ENCODE measurements around the gene IFI35. TPM values are rescaled to one million over a fixed set of nuclear protein-coding genes. Genes with fewer than 3 reads are reported as not detected.

Gene IFI35
- total and polyA plus RNA-seq, 2 of the 8 experiments (the other 6 are each of a cell fraction or from before 2014, with no cell fraction given): 2.5 to 4.7 TPM

GRCh38 chr17:42980274-42980765 lies 26.3 kb upstream of the IFI35 start, which contains the start of gene RUNDC1:
RUNDC1 (plus strand) TSS chr17:42980565; CDS start chr17:42980577, 12 bp downstream.
- Histone ChIP-seq H3K4me2 (ENCODE audit: insufficient read depth in 1 of 2, low read depth in 2 of 2, low read length in 2 of 2) (peak within 1 kb of the TSS; percentile 93 to 96), H3K27me3 (replicated peaks in 1 of 4; ENCODE audit: control insufficient read depth in 3 of 4, extremely low read depth in 1 of 4, insufficient read depth in 3 of 4, low read length in 3 of 4) (no peaks in the 10 kb centered on the region), H2AK5ac (ENCODE audit: low read depth, low read length) (0 out of 2 replicates have a peak within 1 kb of the TSS, but pooled peaks have one; percentile 24), H2BK15ac (ENCODE audit: low read length) (peak within 1 kb of the TSS; percentile 48; the same call in 1 of the 2 replicates), H4K5ac (ENCODE audit: insufficient read length, low read depth, low read length) (peak within 1 kb of the TSS; percentile 41), H4K20me1 (replicated peaks in 1 of 2; ENCODE audit: control insufficient read depth in 1 of 2, insufficient read depth in 2 of 2, low read length in 2 of 2) (peaks cover 0 to 3% of the 10 kb centered on the region in 2 experiments), H2AFZ (ENCODE audit: low read length) (peak within 1 kb of the TSS; percentile 61), H4K8ac (ENCODE audit: extremely low read depth, insufficient read depth, low read length) (peak within 1 kb of the TSS; percentile 64; the same call in 1 of the 2 replicates), H3K9ac (replicated peaks in 1 of 4; ENCODE audit: extremely low read depth in 1 of 4, low read depth in 3 of 4, low read length in 3 of 4) (peak within 1 kb of the TSS; percentile 74 to 85 (median 78)), H4K91ac (replicated peaks; ENCODE audit: insufficient read length, low read length) (peak within 1 kb of the TSS; percentile 22), H3K79me2 (ENCODE audit: control insufficient read depth in 1 of 2, insufficient read depth in 2 of 2, low read length in 2 of 2) (peaks cover 0 to 17% of the 10 kb centered on the region in 2 experiments; a peak in 3 of 4 replicates), H3K23ac (ENCODE audit: insufficient read length) (no peak within 1 kb of the TSS), H3K4me1 (replicated peaks in 1 of 4; ENCODE audit: control insufficient read depth in 3 of 4, insufficient read depth in 4 of 4, low read length in 3 of 4) (peaks cover 3 to 16% (median 4%) of the 10 kb centered on the region in 4 experiments; a peak in 5 of 7 replicates), H2BK120ac (replicated peaks; ENCODE audit: low read depth, low read length) (no peak within 1 kb of the TSS), H3K36me3 (ENCODE audit: control insufficient read depth in 2 of 4, insufficient read depth in 4 of 4, low read length in 3 of 4) (peaks cover 0 to 2% (median 1%) of the 10 kb centered on the region in 4 experiments; a peak in 2 of 8 replicates), H3K4me3 (ENCODE audit: extremely low read depth in 1 of 4, insufficient read depth in 2 of 4, low read depth in 3 of 4, low read length in 4 of 4) (peak within 1 kb of the TSS; percentile 72 to 96 (median 89)), H2BK20ac (ENCODE audit: low read length) (no peak within 1 kb of the TSS), H3K4ac (replicated peaks; ENCODE audit: insufficient read length, low read depth, low read length) (no peak within 1 kb of the TSS), H3K14ac (ENCODE audit: insufficient read length) (no peak within 1 kb of the TSS), H2BK5ac (ENCODE audit: low read depth, low read length) (peak within 1 kb of the TSS; percentile 28; the same call in 1 of the 2 replicates), H3K18ac (ENCODE audit: extremely low read depth, low read length) (peak within 1 kb of the TSS; percentile 48), H3K9me3 (ENCODE audit: insufficient read depth in 2 of 2, low read depth in 1 of 2, low read length in 1 of 2) (no peaks in the 10 kb centered on the region), H3K56ac (replicated peaks; ENCODE audit: insufficient read length, low read depth, low read length) (peak within 1 kb of the TSS; percentile 49), H2BK12ac (ENCODE audit: low read depth, low read length) (peak within 1 kb of the TSS; percentile 64; the same call in 1 of the 2 replicates), H3K27ac (ENCODE audit: low read depth, low read length) (peak within 1 kb of the TSS; percentile 57; the same call in 1 of the 2 replicates), H3K23me2 (ENCODE audit: low read depth, low read length) (peaks cover 10% of the 10 kb centered on the region), H3K79me1 (ENCODE audit: low read depth, low read length) (peaks cover 6% of the 10 kb centered on the region; the same call in 1 of the 2 replicates)
- FAIRE-seq (no peak), DNase-seq (ENCODE audit: low read depth in 1 of 2, low spot score in 2 of 2) (peak in 1 of 2 experiments; percentile 97)
- CTCF ChIA-PET (ENCODE audit: partially characterized antibody): interaction anchor here (0.9 to 1.1 kb wide), 3 partner anchors 13 to 136 kb away, joined by 3 to 6 read pairs (median 4); partner anchors contain the start of genes AOC2 and RPL27
- WGBS, 2 experiments (ENCODE audit: extremely low coverage in 1 of 2, insufficient coverage in 1 of 2, insufficient read length in 1 of 2, insufficient replicate concordance in 2 of 2, low coverage in 1 of 2, low lambda C conversion rate in 2 of 2, missing lambda C conversion rate in 1 of 2): 3% methylated on average over 37 of the region's 39 CpGs; no CpG with 5 or more reads in 1 of the 2 experiments
- POLR2A ChIA-PET (ENCODE audit: partially characterized antibody): interaction anchor here (1.0 to 4.6 kb wide), 6 partner anchors 11 to 39 kb away, joined by 3 to 45 read pairs (median 7); partner anchors contain the start of genes AARSD1 and RPL27
- TF ChIP-seq TBP (IDR thresholded peaks at IDR 0.05; ENCODE audit: low read depth, low read length) (peak; percentile 40; the same call in 1 of the 2 replicates), RBBP5 (IDR thresholded peaks at IDR 0.05; ENCODE audit: borderline replicate concordance, low read depth, low read length) (no peak), NANOG (IDR thresholded peaks at IDR 0.05; ENCODE audit: insufficient read depth, low read depth, low read length, poor library complexity, severe bottlenecking) (no peak), ZNF274 (IDR thresholded peaks at IDR 0.05; ENCODE audit: borderline replicate concordance, extremely low read depth, low read length) (no peak), USF2 (IDR thresholded peaks at IDR 0.05; ENCODE audit: low read length) (no peak), GTF2F1 (IDR thresholded peaks at IDR 0.05; ENCODE audit: borderline replicate concordance, low read depth, low read length) (no peak), RXRA (IDR thresholded peaks at IDR 0.05; ENCODE audit: insufficient read depth, low read depth, low read length) (no peak), SUZ12 (IDR thresholded peaks at IDR 0.05; ENCODE audit: low read length) (no peak), EGR1 (IDR thresholded peaks at IDR 0.05; ENCODE audit: borderline replicate concordance, low read depth, low read length) (no peak), CBX5 (IDR thresholded peaks at IDR 0.05; ENCODE audit: low read depth, low read length) (no peak), RFX5 (IDR thresholded peaks at IDR 0.05; ENCODE audit: borderline replicate concordance, low read depth, low read length) (no peak)

Measured in H1 (cell line).